ENCODE results near the gene LPP.

The LPP gene

GRCh38 chr3:188740010-188740409 is 586.1 kb downstream of the LPP start:
- TF ChIP-seq, protein P1, sequence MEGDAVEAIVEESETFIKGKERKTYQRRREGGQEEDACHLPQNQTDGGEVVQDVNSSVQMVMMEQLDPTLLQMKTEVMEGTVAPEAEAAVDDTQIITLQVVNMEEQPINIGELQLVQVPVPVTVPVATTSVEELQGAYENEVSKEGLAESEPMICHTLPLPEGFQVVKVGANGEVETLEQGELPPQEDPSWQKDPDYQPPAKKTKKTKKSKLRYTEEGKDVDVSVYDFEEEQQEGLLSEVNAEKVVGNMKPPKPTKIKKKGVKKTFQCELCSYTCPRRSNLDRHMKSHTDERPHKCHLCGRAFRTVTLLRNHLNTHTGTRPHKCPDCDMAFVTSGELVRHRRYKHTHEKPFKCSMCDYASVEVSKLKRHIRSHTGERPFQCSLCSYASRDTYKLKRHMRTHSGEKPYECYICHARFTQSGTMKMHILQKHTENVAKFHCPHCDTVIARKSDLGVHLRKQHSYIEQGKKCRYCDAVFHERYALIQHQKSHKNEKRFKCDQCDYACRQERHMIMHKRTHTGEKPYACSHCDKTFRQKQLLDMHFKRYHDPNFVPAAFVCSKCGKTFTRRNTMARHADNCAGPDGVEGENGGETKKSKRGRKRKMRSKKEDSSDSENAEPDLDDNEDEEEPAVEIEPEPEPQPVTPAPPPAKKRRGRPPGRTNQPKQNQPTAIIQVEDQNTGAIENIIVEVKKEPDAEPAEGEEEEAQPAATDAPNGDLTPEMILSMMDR (IDR thresholded peaks at IDR 0.05; ENCODE audit: control extremely low read depth, extremely low read depth, low read depth, missing control alignments), result no peak
- ChIA-PET CTCF (no interaction called here), POLR2A (no interaction called here)
- DNase-seq (ENCODE audit: extremely low spot score), result no peak

GRCh38 chr3:188742755-188743550 is 589.0 kb downstream of the LPP start:
- POLR2A ChIA-PET, result no interaction called here

DNA sequence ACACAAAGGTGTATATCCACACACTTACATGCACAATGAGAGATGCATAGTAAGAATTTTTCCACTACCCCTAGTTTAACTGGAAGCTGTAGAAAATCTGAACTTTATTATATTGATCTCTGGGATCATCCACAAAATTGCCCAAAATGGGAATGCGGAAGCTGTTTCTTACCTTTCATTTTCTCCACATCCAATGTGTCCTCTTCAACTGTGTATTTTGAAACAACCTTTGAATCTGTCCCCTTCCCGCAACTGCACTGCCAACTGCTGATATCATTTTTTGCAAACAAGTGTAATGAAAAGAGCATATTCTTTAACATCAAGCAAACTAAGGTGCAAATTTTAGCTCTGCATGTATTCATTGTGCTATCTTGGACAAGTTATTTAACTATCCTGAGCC is 590.2 kb downstream of the LPP start:
- POLR2A ChIA-PET, result no interaction called here
- TF ChIP-seq, protein P1 (IDR thresholded peaks at IDR 0.05; ENCODE audit: control extremely low read depth, extremely low read depth, low read depth, missing control alignments), result no peak
- DNase-seq (ENCODE audit: extremely low spot score), result no peak
- CTCF ChIA-PET, result interaction anchor here (1.2 to 1.5 kb wide), 2 partner anchors 9 to 995 kb away, joined by 3 to 5 read pairs; no protein-coding TSS in a partner anchor

More at GRCh38 chr3:188742755-188743550, 589.0 kb downstream of the LPP start:
- CTCF ChIA-PET, result no interaction called here
- DNase-seq (ENCODE audit: extremely low spot score), result no peak
- TF ChIP-seq, protein P1 (IDR thresholded peaks at IDR 0.05; ENCODE audit: control extremely low read depth, extremely low read depth, low read depth, missing control alignments), result no peak

DNA sequence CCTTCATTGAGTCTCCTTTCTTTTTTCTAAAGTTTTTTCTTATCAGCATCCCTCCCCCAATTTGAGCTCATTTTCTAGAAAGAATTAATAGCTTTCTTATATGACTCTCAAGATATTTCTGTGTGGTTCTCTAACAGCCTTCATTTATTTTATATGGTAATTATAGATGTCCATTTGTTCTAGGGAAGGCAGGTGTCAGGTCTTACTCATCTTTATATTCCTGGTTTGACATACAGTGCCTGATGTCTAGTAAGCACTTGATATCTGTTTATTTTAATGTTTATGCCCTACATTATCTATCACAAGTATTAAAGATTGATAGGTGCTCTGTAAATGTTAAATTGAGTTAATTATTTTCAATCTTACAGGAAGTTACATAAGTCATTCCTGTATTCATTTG is 591.1 kb downstream of the LPP start:
- no peak for DNase-seq (ENCODE audit: extremely low spot score)
- ChIA-PET CTCF (interaction anchor here (1.2 to 1.5 kb wide), 3 partner anchors 10 to 1004 kb away, joined by 3 to 5 read pairs (median 4); no protein-coding TSS in a partner anchor), POLR2A (no interaction called here)
- TF ChIP-seq, protein P1 (IDR thresholded peaks at IDR 0.05; ENCODE audit: control extremely low read depth, extremely low read depth, low read depth, missing control alignments), result no peak

DNA sequence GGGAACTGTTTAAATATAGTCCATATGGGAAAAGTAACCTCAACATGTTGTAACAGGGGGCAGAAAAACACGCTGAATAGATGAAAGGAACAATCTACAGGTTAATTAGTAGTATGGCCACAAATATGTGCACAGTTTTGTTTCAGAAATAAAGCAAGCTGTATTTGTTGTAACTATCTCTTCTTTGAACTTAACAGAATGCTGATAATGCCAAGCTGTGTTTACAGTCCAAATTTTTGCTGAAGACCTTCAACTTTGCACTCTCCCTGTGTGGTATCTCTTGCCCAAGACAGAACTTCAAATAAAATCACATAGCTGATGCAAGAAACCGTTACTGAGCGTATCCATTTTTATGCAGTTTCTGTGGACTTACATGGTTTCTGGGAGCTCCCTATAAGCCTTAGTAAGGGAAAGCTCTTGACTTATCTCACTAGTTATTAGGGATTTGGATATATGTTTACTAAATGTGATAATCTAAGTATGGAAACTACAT is 592.4 kb downstream of the LPP start:
- no peak for DNase-seq (ENCODE audit: extremely low spot score)
- TF ChIP-seq, protein P1 (IDR thresholded peaks at IDR 0.05; ENCODE audit: control extremely low read depth, extremely low read depth, low read depth, missing control alignments), result no peak
- ChIA-PET CTCF (interaction anchor here (0.8 kb wide), 2 partner anchors 10 to 58 kb away, joined by 3 to 4 read pairs; no protein-coding TSS in a partner anchor), POLR2A (no interaction called here)

GRCh38 chr3:188747489-188747888 is 593.5 kb downstream of the LPP start:
- no peak for DNase-seq (ENCODE audit: extremely low spot score)
- TF ChIP-seq, protein P1 (IDR thresholded peaks at IDR 0.05; ENCODE audit: control extremely low read depth, extremely low read depth, low read depth, missing control alignments), result no peak
- ChIA-PET POLR2A (no interaction called here), CTCF (interaction anchor here (2.3 kb wide), 1 partner anchor 10 kb away, joined by 8 read pairs; no protein-coding TSS in a partner anchor)
